Heart right ventricle (tissue), 16 donors: ENCODE measurements around the gene TFB1M. TPM values are rescaled to one million over a fixed set of nuclear protein-coding genes. Genes with fewer than 3 reads are reported as not detected.
"Not testable (repeated sequence)": the region's sequence is repeated elsewhere in the genome, so short reads cannot be mapped to it uniquely, and the experiment has no call there.

Experiments used
- ATAC-seq, 8 donors: fragments of 200-7000 bp; cut with Tn5 transposase; one replicate each; pipeline ENCODE4 v1.9.1; 2020; ENCODE audit warnings: mild to moderate bottlenecking in 8 of 8, moderate library complexity in 8 of 8, moderate number of reproducible peaks in 1 of 8
- DNase-seq, 2 donors: peaks; one replicate each; pipeline ENCODE4 v3.0.0-alpha.2; 2020
- H3K27ac ChIP-seq, 10 donors: fragments of 200-600 bp; sonication (generic) in 2 of 10; one replicate each; pipeline versions ENCODE4 v1.5.0 to v1.8.0; 2020 to 2022; ENCODE audit warnings: mild to moderate bottlenecking in 3 of 10
- H3K27me3 ChIP-seq, 7 donors: fragments of 200-600 bp; one replicate each; pipeline ENCODE4 v1.8.0; 2021 to 2022; ENCODE audit warnings: mild to moderate bottlenecking in 2 of 7
- H3K36me3 ChIP-seq, 9 donors: fragments of 200-600 bp; sonication (generic) in 1 of 9; one replicate each; pipeline versions ENCODE4 v1.5.0 to v1.8.0; 2020 to 2022; ENCODE audit warnings: mild to moderate bottlenecking in 2 of 9
- H3K4me1 ChIP-seq, 9 donors: fragments of 200-600 bp; sonication (generic) in 1 of 9; one replicate each; pipeline versions ENCODE4 v1.5.0 to v1.8.0; 2020 to 2022; ENCODE audit warnings: mild to moderate bottlenecking in 4 of 9
- H3K4me3 ChIP-seq, 10 donors: fragments of 200-600 bp; sonication (generic) in 2 of 10; one replicate each; pipeline versions ENCODE4 v1.5.0 to v1.8.0; 2020 to 2022; ENCODE audit warnings: mild to moderate bottlenecking in 7 of 10, moderate library complexity in 2 of 10
- H3K9me3 ChIP-seq, 11 donors: fragments of 200-600 bp in 10 of 11; sonication (generic) in 2 of 11; one replicate each; pipeline versions ENCODE4 v1.5.0 to v1.8.0; 2013 to 2022; ENCODE audit warnings: mild to moderate bottlenecking in 2 of 11, control low read depth in 1 of 11, moderate library complexity in 1 of 11
- WGBS, 2 donors: extraction: QIAGEN DNeasy Blood & Tissue Kit; methylation state at CpG; one replicate each; pipeline ENCODE4 v1.1.7; 2013; ENCODE audit warnings: inconsistent platforms in 1 of 2; 5-methylcytosine and 5-hydroxymethylcytosine counted together
- intact Hi-C, 10 donors: fragments of 100-400 bp; cut with DNase I; formaldehyde crosslinking; loops; one replicate each; pipeline versions ENCODE4 v1.11.1 to v1.14.2; 2022
- polyA plus RNA-seq, 2 donors: library from polyadenylated mRNA; stranded (reverse); fragments of 200-250 nt; gene quantifications; one replicate each; pipeline ENCODE4 v1.2.3, GENCODE V29; 2013
- total RNA-seq, 10 donors: library from RNA; stranded (reverse); fragmentation: NEBNext Ultra II Directional in 3 of 10; extraction: Animal tissue kit (Norgen Biotek cat#: 25700) in 3 of 10; gene quantifications; one replicate each; pipeline versions ENCODE4 v1.2.1 to v1.2.4, GENCODE V29; 2021 to 2023
- TF ChIP-seq, protein P1 (sequence below), 9 donors: fragments of 200-600 bp; sonication (generic) in 2 of 9; IDR thresholded peaks; one replicate each; pipeline versions ENCODE4 v1.5.0 to v1.8.0; 2021 to 2022; ENCODE audit warnings: antibody characterized with exemption in 9 of 9, mild to moderate bottlenecking in 5 of 9, moderate library complexity in 1 of 9
- donor health status: Arrhythmogenic right ventricular cardiomyopathy.
- donor health status: ischemic (EF 13 %, LVEDD 7.1; RV severe dilation, severe dysfunction).
- donor health status: healthy with polysubstance abuse.
- donor health status: DM: no; HTN: yes; CAD: no.
- donor health status: DM: no; HTN: no; CAD: no.
- donor health status: ischemic (EF 25% LVEDD 6.9; RV normal size, moderate dysfunction).
- donor health status: ischemic (EF 25% LVEDD 5.7; RV mildly dilated, moderate dysfunction).
- donor health status: healthy.
- donor health status: DM: yes; HTN: yes; CAD: no.
- donor health status: Ischemic cardiomyopathy.
- donor health status: ischemic (EF 35%, LVEDD 5.7; RV mildly dilated, moderate dysfunction).
- donor health status: nonischemic (EF 11% LVEDD 7.7; RV severe dilation, severe dysfunction).
- donor health status: DM: yes; HTN: yes; CAD: no.
- donor health status: PGD.
- donor health status: ischemic (EF 29% LVEDD 5.4; RV normal size, mild dysfunction).
- donor health status: nonischemic (EF 23%, LVEDD 6.1; RV moderate dilation, normal function).

Gene TFB1M
- total and polyA plus RNA-seq, 12 donors: 9.7 to 23.1 (median 17.9) TPM

DNA sequence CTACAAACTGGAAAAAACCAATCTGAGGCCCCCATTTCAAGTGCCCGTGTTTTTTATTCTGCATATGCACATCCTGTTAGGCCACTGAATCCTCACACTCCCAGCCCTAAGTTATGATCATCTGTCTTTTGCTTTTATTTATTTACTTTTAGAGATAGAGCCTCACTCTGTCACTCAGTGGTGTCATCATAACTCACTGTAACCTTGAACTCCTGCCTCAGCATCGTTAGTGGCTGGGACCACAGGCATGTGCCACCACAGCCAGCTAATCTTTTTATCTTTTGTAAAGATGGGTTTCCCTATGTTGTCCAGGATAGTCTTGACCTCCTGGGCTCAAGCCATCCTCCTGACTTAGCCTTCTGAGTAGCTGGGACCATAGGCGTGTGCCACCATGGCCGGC is 80.1 kb downstream of the TFB1M start:
- H3K4me3 ChIP-seq: no peak overlapping the region
- H3K27ac ChIP-seq: no peak overlapping the region
- TF ChIP-seq, protein P1, sequence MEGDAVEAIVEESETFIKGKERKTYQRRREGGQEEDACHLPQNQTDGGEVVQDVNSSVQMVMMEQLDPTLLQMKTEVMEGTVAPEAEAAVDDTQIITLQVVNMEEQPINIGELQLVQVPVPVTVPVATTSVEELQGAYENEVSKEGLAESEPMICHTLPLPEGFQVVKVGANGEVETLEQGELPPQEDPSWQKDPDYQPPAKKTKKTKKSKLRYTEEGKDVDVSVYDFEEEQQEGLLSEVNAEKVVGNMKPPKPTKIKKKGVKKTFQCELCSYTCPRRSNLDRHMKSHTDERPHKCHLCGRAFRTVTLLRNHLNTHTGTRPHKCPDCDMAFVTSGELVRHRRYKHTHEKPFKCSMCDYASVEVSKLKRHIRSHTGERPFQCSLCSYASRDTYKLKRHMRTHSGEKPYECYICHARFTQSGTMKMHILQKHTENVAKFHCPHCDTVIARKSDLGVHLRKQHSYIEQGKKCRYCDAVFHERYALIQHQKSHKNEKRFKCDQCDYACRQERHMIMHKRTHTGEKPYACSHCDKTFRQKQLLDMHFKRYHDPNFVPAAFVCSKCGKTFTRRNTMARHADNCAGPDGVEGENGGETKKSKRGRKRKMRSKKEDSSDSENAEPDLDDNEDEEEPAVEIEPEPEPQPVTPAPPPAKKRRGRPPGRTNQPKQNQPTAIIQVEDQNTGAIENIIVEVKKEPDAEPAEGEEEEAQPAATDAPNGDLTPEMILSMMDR (IDR thresholded peaks at IDR 0.05): no peak
- no peaks in the 10 kb centered on the region for H3K36me3 ChIP-seq
- H3K4me1 ChIP-seq: no peaks in the 10 kb centered on the region
- no peaks in the 10 kb centered on the region for H3K27me3 ChIP-seq
- 72 to 84% methylated on average over 4 of the region's 4 CpGs for WGBS, 2 donors
- DNase-seq (no peak), ATAC-seq (no peak)
- intact Hi-C loops: no loop called here
- no peaks in the 10 kb centered on the region for H3K9me3 ChIP-seq

DNA sequence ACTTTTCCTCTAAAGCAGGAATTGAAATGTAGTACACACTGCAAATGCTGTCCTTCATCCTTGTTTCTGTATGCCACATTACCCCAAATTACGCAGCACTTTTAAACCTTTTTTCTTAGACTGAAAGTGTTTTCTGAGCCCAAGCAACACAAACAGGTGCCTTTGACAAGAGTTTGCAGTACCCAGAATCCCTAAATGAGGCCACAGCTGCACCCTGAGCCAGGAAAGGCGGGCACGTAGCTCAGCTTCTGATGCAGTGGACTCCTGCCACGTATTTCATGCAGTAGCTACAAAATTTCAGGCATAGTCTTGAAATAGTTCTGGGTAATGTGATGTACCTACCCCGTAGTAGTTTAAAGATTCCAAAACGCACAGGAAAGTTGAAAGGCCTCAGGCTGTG is 81.4 kb downstream of the TFB1M start:
- H3K4me1 ChIP-seq: no peaks in the 10 kb centered on the region
- intact Hi-C loops: no loop called here
- ATAC-seq: no peak

DNA sequence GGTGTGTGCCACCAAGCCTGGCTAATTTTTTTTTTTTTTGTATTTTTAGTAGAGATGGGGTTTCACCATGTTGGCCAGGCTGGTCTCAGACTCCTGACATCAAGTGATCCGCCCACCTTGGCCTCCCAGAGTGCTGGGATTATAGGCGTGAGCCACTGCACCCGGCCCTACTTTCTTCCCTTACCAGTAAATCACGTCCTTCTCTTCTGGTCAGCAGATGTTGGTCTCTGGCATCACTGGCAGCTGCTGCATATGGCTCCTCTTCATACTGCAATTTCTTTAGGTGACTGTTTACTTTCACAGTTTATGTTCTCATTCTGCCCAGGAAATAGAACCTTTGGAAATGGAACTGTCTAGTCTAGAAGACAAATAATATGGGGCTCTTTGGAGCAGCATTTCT is 83.3 kb downstream of the TFB1M start:
- H3K27me3 ChIP-seq, intact Hi-C loops, H3K27ac ChIP-seq, H3K4me3 ChIP-seq, H3K36me3 ChIP-seq, H3K4me1 ChIP-seq, H3K9me3 ChIP-seq, DNase-seq, ATAC-seq: not testable (repeated sequence)
- WGBS, 2 donors: 92 to 93% methylated on average over 4 of the region's 4 CpGs

More for the DNA sequence above, 81.4 kb downstream of the TFB1M start:
- WGBS, 2 donors: 84 to 91% methylated on average over 6 of the region's 6 CpGs
- TF ChIP-seq, protein P1 (IDR thresholded peaks at IDR 0.05): no peak
- Histone ChIP-seq H3K36me3 (no peaks in the 10 kb centered on the region), H3K9me3 (no peaks in the 10 kb centered on the region), H3K27ac (no peak overlapping the region), H3K4me3 (no peak overlapping the region), H3K27me3 (no peaks in the 10 kb centered on the region)
- DNase-seq: no peak

DNA sequence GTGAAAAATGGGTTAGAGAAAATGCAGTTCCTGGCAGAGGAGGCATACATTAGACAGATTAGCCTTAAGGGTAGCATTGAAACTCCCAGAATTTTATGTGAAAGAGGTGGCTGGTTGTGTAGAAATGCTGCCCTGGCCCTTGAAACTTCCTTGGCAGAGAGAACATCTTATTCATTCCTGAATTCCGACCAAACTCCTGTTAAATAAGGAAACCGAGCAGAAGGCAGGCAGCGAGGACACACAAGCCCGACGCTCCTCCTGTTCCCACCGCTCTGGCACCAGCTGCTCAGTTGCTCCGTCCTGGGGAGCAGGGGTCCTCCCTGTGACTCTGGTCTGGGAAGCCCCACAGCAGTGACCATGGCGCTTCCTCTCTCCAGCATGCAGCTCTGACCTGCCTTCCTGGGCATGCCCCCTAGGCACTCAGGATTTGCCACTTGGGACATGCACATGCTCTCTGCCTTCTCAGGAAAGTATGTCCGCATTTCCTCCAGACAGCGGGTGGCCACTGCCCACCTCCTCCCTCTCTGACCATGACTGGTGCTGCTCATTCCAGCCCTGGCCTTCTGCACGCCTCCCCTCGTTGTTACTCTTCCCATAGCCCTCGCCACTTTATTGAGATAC is 85.6 kb downstream of the TFB1M start:
- intact Hi-C loops: no loop called here
- TF ChIP-seq, protein P1 (IDR thresholded peaks at IDR 0.05): no peak
- H3K27ac ChIP-seq: no peak overlapping the region
- no peaks in the 10 kb centered on the region for H3K36me3 ChIP-seq
- H3K9me3 ChIP-seq: no peaks in the 10 kb centered on the region
- ATAC-seq (no peak), DNase-seq (no peak)
- no peak overlapping the region for H3K4me3 ChIP-seq
- 73 to 75% methylated on average over 13 of the region's 13 CpGs for WGBS, 2 donors
- no peaks in the 10 kb centered on the region for H3K27me3 ChIP-seq
- H3K4me1 ChIP-seq: peaks cover 0 to 13% (median 0%) of the 10 kb centered on the region in 9 donors

DNA sequence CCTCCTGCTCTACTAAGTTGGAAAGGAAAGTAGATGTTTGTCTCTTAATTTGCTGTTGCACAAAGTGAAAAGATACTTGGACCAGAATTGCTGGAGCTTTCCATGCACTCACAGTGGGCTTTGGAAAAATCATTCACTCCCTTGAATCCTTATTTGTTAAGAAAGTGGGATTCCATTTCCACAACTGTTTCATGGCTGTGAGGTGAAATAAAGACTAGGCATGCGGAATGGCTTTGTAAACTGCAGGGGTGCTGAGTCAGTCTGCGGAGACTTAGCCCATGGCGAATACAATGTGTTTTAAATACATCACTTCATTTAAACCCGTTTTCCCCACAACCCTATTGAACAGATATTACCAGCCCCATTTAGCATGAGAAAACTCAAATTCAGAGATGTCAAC is 87.2 kb downstream of the TFB1M start:
- no peak for DNase-seq
- Histone ChIP-seq H3K4me1 (peaks cover 0 to 15% (median 0%) of the 10 kb centered on the region in 9 donors), H3K27ac (no peak overlapping the region), H3K9me3 (no peaks in the 10 kb centered on the region), H3K36me3 (no peaks in the 10 kb centered on the region), H3K27me3 (no peaks in the 10 kb centered on the region), H3K4me3 (no peak overlapping the region)
- intact Hi-C loops: no loop called here
- no peak for ATAC-seq
- TF ChIP-seq, protein P1 (IDR thresholded peaks at IDR 0.05): no peak
- 93 to 94% methylated on average over 4 of the region's 4 CpGs for WGBS, 2 donors
